H1 (cell line): ENCODE measurements around the gene ABITRAM. TPM values are rescaled to one million over a fixed set of nuclear protein-coding genes. Genes with fewer than 3 reads are reported as not detected.
"Not testable (repeated sequence)": the region's sequence is repeated elsewhere in the genome, so short reads cannot be mapped to it uniquely, and the experiment has no call there.

Experiments used
- CTCF ChIA-PET: fragments of 300-600 bp; sonication (Branson Sonifier 250); formaldehyde crosslinking; loops from one replicate; lab custom pipeline; 2021; ENCODE audit not compliant: partially characterized antibody; lab: Charles Lee
- POLR2A ChIA-PET: fragments of 300-600 bp; sonication (Branson Sonifier 250); formaldehyde crosslinking; loops from one replicate; lab custom pipeline; 2021; ENCODE audit warnings: inconsistent platforms; ENCODE audit not compliant: partially characterized antibody; lab: Charles Lee
- DNase-seq, 2 experiments: peaks; one replicate each; pipeline versions ENCODE4 v3.0.0 to v3.0.0-alpha.2; 2010 to 2022; ENCODE audit warnings: low spot score in 2 of 2, low read depth in 1 of 2, mixed read lengths in 1 of 2
- FAIRE-seq: peaks from 2 replicates; lab custom pipeline; 2011; peaks lifted over from hg19 to GRCh38; lab: Jason Lieb, UNC
- H2AFZ ChIP-seq: 2 replicates; pipeline ENCODE4 v1.8.1; 2012; ENCODE audit warnings: low read length, inconsistent platforms
- H2AK5ac ChIP-seq: 2 replicates; pipeline ENCODE4 v1.6.1; 2013; ENCODE audit warnings: low read depth, low read length
- H2BK120ac ChIP-seq: replicated peaks from 2 replicates; pipeline ENCODE3; 2013; ENCODE audit warnings: low read depth, low read length, inconsistent platforms
- H2BK12ac ChIP-seq: 2 replicates; pipeline ENCODE4 v1.6.1; 2013; ENCODE audit warnings: low read depth, low read length
- H2BK15ac ChIP-seq: 2 replicates; pipeline ENCODE4 v1.6.1; 2013; ENCODE audit warnings: low read length
- H2BK20ac ChIP-seq: 2 replicates; pipeline ENCODE4 v1.6.1; 2013; ENCODE audit warnings: low read length
- H2BK5ac ChIP-seq: 2 replicates; pipeline ENCODE4 v1.6.1; 2013; ENCODE audit warnings: low read depth, low read length
- H3K14ac ChIP-seq: 2 replicates; pipeline ENCODE4 v1.6.1; 2013; ENCODE audit warnings: inconsistent platforms; ENCODE audit not compliant: insufficient read length
- H3K18ac ChIP-seq: 2 replicates; pipeline ENCODE4 v1.6.1; 2013; ENCODE audit warnings: low read length; ENCODE audit errors: extremely low read depth
- H3K23ac ChIP-seq: 2 replicates; pipeline ENCODE4 v1.6.1; 2013; ENCODE audit warnings: inconsistent platforms; ENCODE audit not compliant: insufficient read length
- H3K23me2 ChIP-seq: 2 replicates; pipeline ENCODE4 v1.6.1; 2013; ENCODE audit warnings: low read depth, low read length
- H3K27ac ChIP-seq: 2 replicates; pipeline ENCODE4 v1.6.1; 2011; ENCODE audit warnings: low read depth, low read length, inconsistent platforms
- H3K27me3 ChIP-seq, 4 experiments: replicated peaks in 1 of 4; 1 replicate in 1 of 4; 2 replicates in 3 of 4; pipeline versions ENCODE4 v1.6.1 to v1.8.1; 2011 to 2013; ENCODE audit warnings: low read length in 3 of 4, mild to moderate bottlenecking in 3 of 4, inconsistent platforms in 2 of 4, mixed read lengths in 2 of 4, moderate library complexity in 1 of 4; ENCODE audit not compliant: control insufficient read depth in 3 of 4, insufficient read depth in 3 of 4; ENCODE audit errors: extremely low read depth in 1 of 4
- H3K36me3 ChIP-seq, 4 experiments: 2 replicates each; pipeline versions ENCODE4 v1.6.1 to v1.8.1; 2011 to 2013; ENCODE audit warnings: mild to moderate bottlenecking in 4 of 4, low read length in 3 of 4, moderate library complexity in 2 of 4, control low read depth in 1 of 4, inconsistent platforms in 1 of 4; ENCODE audit not compliant: insufficient read depth in 4 of 4, control insufficient read depth in 2 of 4
- H3K4ac ChIP-seq: replicated peaks from 2 replicates; pipeline ENCODE3; 2013; ENCODE audit warnings: low read length, low read depth, mixed read lengths, inconsistent platforms; ENCODE audit not compliant: insufficient read length
- H3K4me1 ChIP-seq, 4 experiments: replicated peaks in 1 of 4; 1 replicate in 1 of 4; 2 replicates in 3 of 4; pipeline versions ENCODE4 v1.6.1 to v1.8.1; 2011 to 2013; ENCODE audit warnings: low read length in 3 of 4, inconsistent platforms in 2 of 4, mixed read lengths in 1 of 4; ENCODE audit not compliant: insufficient read depth in 4 of 4, control insufficient read depth in 3 of 4
- H3K4me2 ChIP-seq, 2 experiments: 2 replicates each; pipeline versions ENCODE4 v1.6.1 to v1.8.1; 2011 to 2013; ENCODE audit warnings: low read depth in 2 of 2, low read length in 2 of 2, control low read depth in 1 of 2, inconsistent platforms in 1 of 2, mild to moderate bottlenecking in 1 of 2; ENCODE audit not compliant: insufficient read depth in 1 of 2
- H3K4me3 ChIP-seq, 4 experiments: fragments of 200-600, 300-600 bp in 1 of 4; sonication (generic), shearing (Covaris generic), sonication (Bioruptor Twin) in 1 of 4; 2 replicates each; pipeline versions ENCODE4 v1.5.1 to v1.8.1; 2011 to 2016; ENCODE audit warnings: low read length in 4 of 4, low read depth in 3 of 4, control low read depth in 2 of 4, inconsistent platforms in 2 of 4, mild to moderate bottlenecking in 2 of 4, mixed read lengths in 1 of 4, moderate library complexity in 1 of 4; ENCODE audit not compliant: insufficient read depth in 2 of 4; ENCODE audit errors: extremely low read depth in 1 of 4
- H3K56ac ChIP-seq: replicated peaks from 2 replicates; pipeline ENCODE3; 2013; ENCODE audit warnings: low read depth, mild to moderate bottlenecking, mixed read lengths, low read length, inconsistent platforms; ENCODE audit not compliant: insufficient read length
- H3K79me1 ChIP-seq: 2 replicates; pipeline ENCODE4 v1.6.1; 2013; ENCODE audit warnings: low read depth, low read length, control low read depth
- H3K79me2 ChIP-seq, 2 experiments: 2 replicates each; pipeline versions ENCODE4 v1.6.1 to v1.8.1; 2012 to 2013; ENCODE audit warnings: low read length in 2 of 2, mild to moderate bottlenecking in 2 of 2, inconsistent platforms in 1 of 2; ENCODE audit not compliant: insufficient read depth in 2 of 2, control insufficient read depth in 1 of 2
- H3K9ac ChIP-seq, 4 experiments: replicated peaks in 1 of 4; 1 replicate in 1 of 4; 2 replicates in 3 of 4; pipeline versions ENCODE4 v1.6.1 to v1.8.1; 2011 to 2013; ENCODE audit warnings: low read depth in 3 of 4, low read length in 3 of 4, control low read depth in 2 of 4, mild to moderate bottlenecking in 2 of 4, moderate library complexity in 2 of 4, inconsistent platforms in 1 of 4; ENCODE audit errors: extremely low read depth in 1 of 4
- H3K9me3 ChIP-seq, 2 experiments: 2 replicates each; pipeline versions ENCODE4 v1.6.1 to v1.8.1; 2012 to 2013; ENCODE audit warnings: mild to moderate bottlenecking in 2 of 2, moderate library complexity in 2 of 2, control low read depth in 1 of 2, inconsistent platforms in 1 of 2, low read depth in 1 of 2, low read length in 1 of 2, mixed read lengths in 1 of 2; ENCODE audit not compliant: insufficient read depth in 2 of 2
- H4K20me1 ChIP-seq, 2 experiments: replicated peaks in 1 of 2; 2 replicates each; pipeline versions ENCODE3 to v1.8.1; 2011 to 2013; ENCODE audit warnings: inconsistent platforms in 2 of 2, low read length in 2 of 2, mild to moderate bottlenecking in 1 of 2; ENCODE audit not compliant: insufficient read depth in 2 of 2, control insufficient read depth in 1 of 2
- H4K5ac ChIP-seq: 2 replicates; pipeline ENCODE4 v1.6.1; 2013; ENCODE audit warnings: low read length, low read depth, mixed read lengths, inconsistent platforms; ENCODE audit not compliant: insufficient read length
- H4K8ac ChIP-seq: 2 replicates; pipeline ENCODE4 v1.8.0; 2013; ENCODE audit warnings: mild to moderate bottlenecking, moderate library complexity, low read length, inconsistent platforms; ENCODE audit not compliant: insufficient read depth; ENCODE audit errors: extremely low read depth
- H4K91ac ChIP-seq: replicated peaks from 2 replicates; pipeline ENCODE3; 2013; ENCODE audit warnings: low read length, mixed read lengths, inconsistent platforms; ENCODE audit not compliant: insufficient read length
- WGBS, 2 experiments: shearing (Covaris generic) in 1 of 2; methylation state at CpG; one replicate each; pipeline versions ENCODE4 v1.1.6 to v1.1.7; 2013 to 2015; ENCODE audit warnings: low lambda C conversion rate in 2 of 2, mixed read lengths in 2 of 2, inconsistent platforms in 1 of 2, low coverage in 1 of 2, missing lambda C conversion rate in 1 of 2; ENCODE audit not compliant: insufficient replicate concordance in 2 of 2, insufficient coverage in 1 of 2, insufficient read length in 1 of 2; ENCODE audit errors: extremely low coverage in 1 of 2, missing lambda C conversion rate in 1 of 2; 5-methylcytosine and 5-hydroxymethylcytosine counted together
- polyA plus RNA-seq, 7 experiments: library from polyadenylated mRNA; depleted of rRNA in 3 of 7; stranded (reverse) in 5 of 7; unstranded in 2 of 7; fragments of >200 nt in 5 of 7; fragments of 200-250 nt in 2 of 7; gene quantifications; 1 replicate in 5 of 7; 2 replicates in 1 of 7; 4 replicates in 1 of 7; pipeline versions ENCODE4 v1.2.1 to v1.2.3, GENCODE V29; 2011 to 2013; ENCODE audit warnings: missing spikeins in 2 of 7, mixed read lengths in 2 of 7
- total RNA-seq: library from RNA; stranded (reverse); fragmentation: NEBNext Ultra II Directional; extraction: Animal tissue kit (Norgen Biotek cat#: 25700); gene quantifications from 2 replicates; pipeline ENCODE4 v1.2.1, GENCODE V29; 2021

Gene ABITRAM
- total and polyA plus RNA-seq, 2 of the 8 experiments (the other 6 are each of a cell fraction or from before 2014, with no cell fraction given), result 8.4 to 9.0 TPM

DNA sequence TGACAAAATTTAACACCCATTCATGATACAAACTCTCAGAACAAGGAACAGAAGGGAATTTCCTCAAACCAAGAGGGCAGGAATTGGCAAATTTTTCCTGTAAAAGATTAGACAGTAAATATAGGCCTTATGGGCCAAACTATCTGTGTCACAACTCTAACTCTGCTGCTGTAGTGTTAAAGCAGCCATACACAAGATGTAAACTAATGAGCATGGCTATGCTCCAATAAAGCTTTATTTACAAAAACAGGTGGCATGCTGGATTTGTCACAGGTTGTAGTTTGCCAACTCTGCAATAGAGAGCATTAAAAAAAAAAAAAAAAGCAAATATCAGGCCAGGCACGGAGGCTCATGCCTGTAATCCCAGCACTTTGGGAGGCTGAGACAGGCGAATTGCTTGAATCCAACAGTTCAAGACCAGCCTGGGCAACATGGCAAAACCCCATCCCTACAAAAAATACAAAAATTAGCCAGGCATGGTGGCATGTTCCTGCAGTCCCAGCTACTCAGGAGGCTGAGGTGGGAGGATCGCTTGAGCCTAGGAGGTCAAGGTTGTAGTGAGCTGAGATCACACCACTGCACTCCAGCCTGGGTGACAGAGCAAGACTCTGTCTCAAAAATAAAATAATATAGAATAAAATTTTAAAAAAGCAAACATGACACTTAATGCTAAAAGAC lies 47.5 kb upstream of the ABITRAM start:
- H4K20me1 ChIP-seq, H2BK120ac ChIP-seq, H4K5ac ChIP-seq, H2AFZ ChIP-seq, H3K79me2 ChIP-seq, H3K9ac ChIP-seq, H3K4me3 ChIP-seq, H3K4ac ChIP-seq, H3K27me3 ChIP-seq, H3K23ac ChIP-seq, H2BK20ac ChIP-seq, DNase-seq, H3K4me1 ChIP-seq, H2BK12ac ChIP-seq, H3K4me2 ChIP-seq, H3K18ac ChIP-seq, H3K27ac ChIP-seq, H4K8ac ChIP-seq, H4K91ac ChIP-seq, H3K56ac ChIP-seq, POLR2A ChIA-PET, H2BK5ac ChIP-seq, H3K14ac ChIP-seq, H2AK5ac ChIP-seq, H3K9me3 ChIP-seq, FAIRE-seq, H3K79me1 ChIP-seq, H3K23me2 ChIP-seq, H2BK15ac ChIP-seq: not testable (repeated sequence)
- CTCF ChIA-PET, result interaction anchor here (0.7 kb wide), 1 partner anchor 574 kb away, joined by 3 read pairs; no protein-coding TSS in a partner anchor
- WGBS, 2 experiments, result 87% methylated on average over 3 of the region's 3 CpGs; no CpG with 5 or more reads in 1 of the 2 experiments
- H3K36me3 ChIP-seq, result peaks cover 6 to 33% (median 22%) of the 10 kb centered on the region in 4 experiments
